KBM-7 (cell line): ENCODE measurements around the gene CLCN6.

ENCODE experiments used
- DNase-seq: peaks from one replicate; pipeline ENCODE4 v3.0.0-alpha.2; 2015
- in situ Hi-C: fragments of 300-500 bp; cut with MboI; formaldehyde crosslinking; loops from 2 replicates; pipeline ENCODE4 v1.14.3; 2020; ENCODE audit warnings: low sequenced_read_pairs, low pct_unique_long_range_greater_than_20kb, mixed read lengths

Gene CLCN6

DNA sequence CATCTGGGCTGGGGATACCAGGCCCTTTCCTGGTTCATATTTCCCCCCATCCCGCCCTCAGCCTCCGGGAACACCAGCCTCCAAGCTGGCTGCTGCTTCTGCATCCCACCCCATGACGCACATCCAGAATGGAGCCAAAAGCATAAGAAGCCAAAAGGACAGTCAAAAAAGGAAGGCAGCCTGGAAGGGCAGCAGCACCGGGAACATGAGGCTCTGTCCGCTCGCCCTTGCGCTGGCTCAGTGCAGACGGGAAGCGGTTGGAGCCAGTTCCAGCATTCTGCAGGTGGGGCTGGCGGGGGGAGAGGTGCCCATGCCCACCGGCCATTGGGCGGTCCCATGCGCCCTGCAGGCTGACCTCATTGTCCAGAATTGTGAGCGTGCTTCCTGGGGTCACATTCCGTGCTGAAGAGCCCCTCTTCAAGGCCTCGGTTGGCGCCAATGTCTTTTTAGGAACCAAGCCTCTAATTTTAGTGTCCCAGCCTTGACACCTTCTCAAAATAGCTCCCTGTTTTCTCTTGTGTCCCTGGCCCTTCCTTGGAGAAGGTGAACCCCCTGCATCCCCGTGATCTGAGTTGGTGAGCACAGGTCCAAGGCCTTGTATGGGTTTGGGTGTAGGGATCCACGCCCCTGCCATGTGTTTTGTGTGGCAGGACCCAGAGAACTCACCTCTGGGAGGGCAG is 81.1 kb downstream of the CLCN6 start:
- DNase-seq, result no peak
- in situ Hi-C loops, result no loop called here

DNA sequence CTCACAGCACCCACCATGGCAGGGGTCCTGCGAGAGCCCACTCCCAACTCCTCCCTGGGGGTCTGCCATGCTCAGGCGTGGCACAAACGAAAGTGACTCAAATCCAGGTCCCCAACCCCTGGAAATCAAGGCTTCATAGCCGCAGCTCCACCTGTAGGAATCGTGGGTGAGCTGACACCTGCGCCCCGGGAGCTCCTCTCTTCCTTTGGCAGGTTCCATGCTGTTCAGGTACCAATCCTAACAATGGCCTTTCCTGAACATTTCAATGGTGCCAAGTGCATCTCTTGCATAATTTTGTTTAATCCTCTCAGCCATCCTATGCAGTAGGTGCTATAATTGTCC is 81.6 kb downstream of the CLCN6 start:
- DNase-seq, result no peak
- in situ Hi-C loops, result no loop called here

DNA sequence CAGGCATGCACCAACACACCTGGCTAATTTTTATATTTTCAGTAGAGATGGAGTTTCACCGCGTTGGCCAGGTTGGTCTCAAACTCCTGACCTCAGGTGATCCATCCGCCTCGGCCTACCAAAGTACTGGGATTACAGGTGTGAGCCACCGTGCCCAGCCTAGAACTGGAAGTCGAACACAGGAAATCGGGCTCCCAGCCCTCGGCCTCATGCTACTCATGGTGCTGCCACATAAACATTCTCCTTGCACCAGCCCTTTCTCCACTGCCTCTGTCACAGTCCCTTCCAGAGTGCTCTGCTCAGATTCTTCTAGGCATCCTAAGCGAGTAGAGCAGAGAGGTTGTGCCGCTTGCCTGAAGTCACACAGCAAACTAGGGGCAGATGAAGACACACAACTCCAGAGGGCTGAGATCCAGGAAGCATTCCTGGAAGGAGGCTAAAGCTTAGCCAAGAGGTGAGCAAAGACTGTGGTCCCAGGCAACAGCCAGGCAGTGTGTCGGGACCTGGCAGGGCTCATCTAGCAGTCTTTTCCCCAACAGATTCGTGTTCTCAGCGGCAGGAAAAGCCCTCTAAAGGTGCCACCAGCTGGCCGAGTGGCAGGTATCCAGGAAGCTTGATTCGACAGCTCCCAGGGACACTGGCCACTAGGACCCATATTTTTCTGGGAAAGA is 82.3 kb downstream of the CLCN6 start:
- in situ Hi-C loops, result no loop called here
- DNase-seq, result no peak

- in situ Hi-C loops, result no loop called here
- DNase-seq, result no peak
These were observed 82.9 kb downstream of the CLCN6 start for GRCh38 chr1:11888877-11889208.

GRCh38 chr1:11891433-11892186 is 85.6 kb downstream of the CLCN6 start:
- in situ Hi-C loops, result loop anchor here (10.0 kb wide), 1 partner anchor 57 kb away; no protein-coding TSS in a partner anchor

More at GRCh38 chr1:11891433-11892186, 85.6 kb downstream of the CLCN6 start:
- no peak for DNase-seq
